Measurements from ENCODE around the gene PPP1R14D. TPM values are rescaled to one million over a fixed set of nuclear protein-coding genes. Genes with fewer than 3 reads are reported as not detected.

Gene PPP1R14D
- total RNA-seq, 1 experiment from 2014 or later, result not detected

- Mint-ChIP-seq H3K4me1 (peaks cover 20 to 22% of the 10 kb centered on the region in 2 experiments), H3K36me3 (ENCODE audit: insufficient read depth in 1 of 3, low read depth in 3 of 3) (peaks cover 22 to 67% (median 62%) of the 10 kb centered on the region in 3 experiments; a peak in 6 of 7 replicates), H3K9me3 (no peaks in the 10 kb centered on the region), H3K27ac (no peak overlapping the region; a peak in 1 of 7 replicates), H3K27me3 (ENCODE audit: low read depth) (no peaks in the 10 kb centered on the region; the same call in 1 of the 2 replicates), H3K4me3 (no peak overlapping the region)
- Histone ChIP-seq H2BK20ac (ENCODE audit: low read depth, low read length, poor library complexity, severe bottlenecking) (no peak overlapping the region), H3K27me3 (ENCODE audit: insufficient read depth, low read length) (no peaks in the 10 kb centered on the region), H2BK120ac (ENCODE audit: low read depth, low read length, poor library complexity, severe bottlenecking) (no peak overlapping the region), H3K18ac (ENCODE audit: insufficient read length, low read depth, low read length) (no peak overlapping the region), H2AK5ac (ENCODE audit: insufficient read length, low read length) (no peak overlapping the region), H3K9me3 (ENCODE audit: control insufficient read depth, low read depth, low read length) (no peaks in the 10 kb centered on the region), H4K5ac (ENCODE audit: insufficient read length, low read depth, low read length) (no peak overlapping the region), H4K20me1 (ENCODE audit: control insufficient read depth, insufficient read depth, insufficient read length) (no peaks in the 10 kb centered on the region), H3K79me2 (ENCODE audit: insufficient read depth, low read length) (no peaks in the 10 kb centered on the region), H3K14ac (ENCODE audit: insufficient read depth, low read length) (no peak overlapping the region; the same call in 1 of the 2 replicates), H3T11ph (ENCODE audit: low read length) (no peak overlapping the region), H4K8ac (replicated peaks; ENCODE audit: insufficient read length, low read depth, low read length) (no peak overlapping the region), H3K27ac (ENCODE audit: insufficient read length, low read depth, low read length) (no peak overlapping the region), H2BK5ac (ENCODE audit: insufficient read length, low read length) (no peak overlapping the region), H4K91ac (ENCODE audit: insufficient read length, low read depth, low read length) (no peak overlapping the region), H2BK15ac (ENCODE audit: low read depth, low read length) (no peak overlapping the region), H3K4me2 (ENCODE audit: insufficient read depth, insufficient read length, low read length) (no peak overlapping the region), H3K4me1 (ENCODE audit: insufficient read depth, low read length) (no peaks in the 10 kb centered on the region), H3K56ac (ENCODE audit: insufficient read length, low read depth, low read length) (no peak overlapping the region), H2BK12ac (ENCODE audit: insufficient read length, low read depth, low read length) (no peak overlapping the region), H3K79me1 (ENCODE audit: insufficient read depth, low read depth, low read length, poor library complexity, severe bottlenecking) (no peaks in the 10 kb centered on the region), H3K23me2 (ENCODE audit: insufficient read length, low read depth, low read length, poor library complexity, severe bottlenecking) (no peaks in the 10 kb centered on the region), H3K23ac (ENCODE audit: insufficient read length, low read depth, low read length) (no peak overlapping the region), H3K4ac (ENCODE audit: low read depth, low read length) (no peak overlapping the region), H3K9ac (ENCODE audit: extremely low read depth, insufficient read length, low read length) (no peak overlapping the region), H2AFZ (ENCODE audit: low read length) (no peak overlapping the region)
- no peak for TF ChIP-seq CTCF (conservative IDR thresholded peaks at IDR 0.05)
- no peak for DNase-seq
- whole genome bisulfite sequencing (ENCODE audit: extremely low coverage, insufficient read length, low lambda C conversion rate), result no CpG with 5 or more reads among the region's 13 CpGs
Observed at GRCh38 chr15:40855706-40856234, 27.3 kb upstream of the PPP1R14D start.

Data from H9 (cell line).